ENCODE data around the gene MBP.

DNA sequence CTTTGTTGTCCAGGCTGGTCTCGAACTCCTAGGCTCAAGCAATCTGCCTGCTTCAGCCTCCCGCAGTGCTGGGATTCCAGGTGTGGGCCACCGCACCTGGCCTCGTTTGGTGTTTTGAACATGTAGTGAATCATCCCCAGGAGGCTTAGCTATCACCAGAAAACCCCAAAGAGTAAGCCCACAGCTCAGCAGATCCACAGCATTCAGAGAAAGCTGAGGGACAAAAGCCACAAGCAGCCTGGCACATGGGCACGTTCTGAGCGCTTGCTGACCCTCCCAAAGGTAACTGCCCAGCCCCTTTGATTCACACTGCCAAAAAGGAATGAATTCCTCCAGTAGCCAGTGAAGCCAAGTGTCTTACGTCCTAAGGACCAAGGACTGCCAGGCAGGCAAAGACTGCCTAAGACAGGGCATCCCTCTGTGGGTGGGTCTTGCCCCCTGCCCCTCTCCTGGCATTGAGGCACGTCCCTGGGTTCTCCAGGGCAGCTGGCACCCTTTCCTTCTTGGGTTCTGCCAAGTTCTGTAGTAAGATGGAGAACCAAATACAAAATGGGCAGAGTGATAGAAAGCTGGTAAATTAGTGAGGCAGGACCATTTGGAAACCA lies 31.7 kb downstream of the MBP start:
- no peak for TF ChIP-seq CTCF (IDR thresholded peaks at IDR 0.05; ENCODE audit: insufficient read depth, low read length)
- TF ChIP-seq GABPA (IDR thresholded peaks at IDR 0.05; ENCODE audit: low read depth) = no peak
- TF ChIP-seq, protein P1, sequence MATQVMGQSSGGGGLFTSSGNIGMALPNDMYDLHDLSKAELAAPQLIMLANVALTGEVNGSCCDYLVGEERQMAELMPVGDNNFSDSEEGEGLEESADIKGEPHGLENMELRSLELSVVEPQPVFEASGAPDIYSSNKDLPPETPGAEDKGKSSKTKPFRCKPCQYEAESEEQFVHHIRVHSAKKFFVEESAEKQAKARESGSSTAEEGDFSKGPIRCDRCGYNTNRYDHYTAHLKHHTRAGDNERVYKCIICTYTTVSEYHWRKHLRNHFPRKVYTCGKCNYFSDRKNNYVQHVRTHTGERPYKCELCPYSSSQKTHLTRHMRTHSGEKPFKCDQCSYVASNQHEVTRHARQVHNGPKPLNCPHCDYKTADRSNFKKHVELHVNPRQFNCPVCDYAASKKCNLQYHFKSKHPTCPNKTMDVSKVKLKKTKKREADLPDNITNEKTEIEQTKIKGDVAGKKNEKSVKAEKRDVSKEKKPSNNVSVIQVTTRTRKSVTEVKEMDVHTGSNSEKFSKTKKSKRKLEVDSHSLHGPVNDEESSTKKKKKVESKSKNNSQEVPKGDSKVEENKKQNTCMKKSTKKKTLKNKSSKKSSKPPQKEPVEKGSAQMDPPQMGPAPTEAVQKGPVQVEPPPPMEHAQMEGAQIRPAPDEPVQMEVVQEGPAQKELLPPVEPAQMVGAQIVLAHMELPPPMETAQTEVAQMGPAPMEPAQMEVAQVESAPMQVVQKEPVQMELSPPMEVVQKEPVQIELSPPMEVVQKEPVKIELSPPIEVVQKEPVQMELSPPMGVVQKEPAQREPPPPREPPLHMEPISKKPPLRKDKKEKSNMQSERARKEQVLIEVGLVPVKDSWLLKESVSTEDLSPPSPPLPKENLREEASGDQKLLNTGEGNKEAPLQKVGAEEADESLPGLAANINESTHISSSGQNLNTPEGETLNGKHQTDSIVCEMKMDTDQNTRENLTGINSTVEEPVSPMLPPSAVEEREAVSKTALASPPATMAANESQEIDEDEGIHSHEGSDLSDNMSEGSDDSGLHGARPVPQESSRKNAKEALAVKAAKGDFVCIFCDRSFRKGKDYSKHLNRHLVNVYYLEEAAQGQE (IDR thresholded peaks at IDR 0.05; ENCODE audit: insufficient replicate concordance, low read depth) = no peak

All from HL-60 (cell line).